H1 (cell line): Measurements from ENCODE around the gene TAMM41. TPM values are rescaled to one million over a fixed set of nuclear protein-coding genes. Genes with fewer than 3 reads are reported as not detected.

Experiments used
- CTCF ChIA-PET: fragments of 300-600 bp; sonication (Branson Sonifier 250); formaldehyde crosslinking; loops from one replicate; lab custom pipeline; 2021; ENCODE audit not compliant: partially characterized antibody; lab: Charles Lee
- POLR2A ChIA-PET: fragments of 300-600 bp; sonication (Branson Sonifier 250); formaldehyde crosslinking; loops from one replicate; lab custom pipeline; 2021; ENCODE audit warnings: inconsistent platforms; ENCODE audit not compliant: partially characterized antibody; lab: Charles Lee
- DNase-seq, 2 experiments: peaks; one replicate each; pipeline versions ENCODE4 v3.0.0 to v3.0.0-alpha.2; 2010 to 2022; ENCODE audit warnings: low spot score in 2 of 2, low read depth in 1 of 2, mixed read lengths in 1 of 2
- FAIRE-seq: peaks from 2 replicates; lab custom pipeline; 2011; peaks lifted over from hg19 to GRCh38; lab: Jason Lieb, UNC
- H2AFZ ChIP-seq: 2 replicates; pipeline ENCODE4 v1.8.1; 2012; ENCODE audit warnings: low read length, inconsistent platforms
- H2AK5ac ChIP-seq: 2 replicates; pipeline ENCODE4 v1.6.1; 2013; ENCODE audit warnings: low read depth, low read length
- H2BK120ac ChIP-seq: replicated peaks from 2 replicates; pipeline ENCODE3; 2013; ENCODE audit warnings: low read depth, low read length, inconsistent platforms
- H2BK12ac ChIP-seq: 2 replicates; pipeline ENCODE4 v1.6.1; 2013; ENCODE audit warnings: low read depth, low read length
- H2BK15ac ChIP-seq: 2 replicates; pipeline ENCODE4 v1.6.1; 2013; ENCODE audit warnings: low read length
- H2BK20ac ChIP-seq: 2 replicates; pipeline ENCODE4 v1.6.1; 2013; ENCODE audit warnings: low read length
- H2BK5ac ChIP-seq: 2 replicates; pipeline ENCODE4 v1.6.1; 2013; ENCODE audit warnings: low read depth, low read length
- H3K14ac ChIP-seq: 2 replicates; pipeline ENCODE4 v1.6.1; 2013; ENCODE audit warnings: inconsistent platforms; ENCODE audit not compliant: insufficient read length
- H3K18ac ChIP-seq: 2 replicates; pipeline ENCODE4 v1.6.1; 2013; ENCODE audit warnings: low read length; ENCODE audit errors: extremely low read depth
- H3K23ac ChIP-seq: 2 replicates; pipeline ENCODE4 v1.6.1; 2013; ENCODE audit warnings: inconsistent platforms; ENCODE audit not compliant: insufficient read length
- H3K23me2 ChIP-seq: 2 replicates; pipeline ENCODE4 v1.6.1; 2013; ENCODE audit warnings: low read depth, low read length
- H3K27ac ChIP-seq: 2 replicates; pipeline ENCODE4 v1.6.1; 2011; ENCODE audit warnings: low read depth, low read length, inconsistent platforms
- H3K27me3 ChIP-seq, 4 experiments: replicated peaks in 1 of 4; 1 replicate in 1 of 4; 2 replicates in 3 of 4; pipeline versions ENCODE4 v1.6.1 to v1.8.1; 2011 to 2013; ENCODE audit warnings: low read length in 3 of 4, mild to moderate bottlenecking in 3 of 4, inconsistent platforms in 2 of 4, mixed read lengths in 2 of 4, moderate library complexity in 1 of 4; ENCODE audit not compliant: control insufficient read depth in 3 of 4, insufficient read depth in 3 of 4; ENCODE audit errors: extremely low read depth in 1 of 4
- H3K36me3 ChIP-seq, 4 experiments: 2 replicates each; pipeline versions ENCODE4 v1.6.1 to v1.8.1; 2011 to 2013; ENCODE audit warnings: mild to moderate bottlenecking in 4 of 4, low read length in 3 of 4, moderate library complexity in 2 of 4, control low read depth in 1 of 4, inconsistent platforms in 1 of 4; ENCODE audit not compliant: insufficient read depth in 4 of 4, control insufficient read depth in 2 of 4
- H3K4ac ChIP-seq: replicated peaks from 2 replicates; pipeline ENCODE3; 2013; ENCODE audit warnings: low read length, low read depth, mixed read lengths, inconsistent platforms; ENCODE audit not compliant: insufficient read length
- H3K4me1 ChIP-seq, 4 experiments: replicated peaks in 1 of 4; 1 replicate in 1 of 4; 2 replicates in 3 of 4; pipeline versions ENCODE4 v1.6.1 to v1.8.1; 2011 to 2013; ENCODE audit warnings: low read length in 3 of 4, inconsistent platforms in 2 of 4, mixed read lengths in 1 of 4; ENCODE audit not compliant: insufficient read depth in 4 of 4, control insufficient read depth in 3 of 4
- H3K4me2 ChIP-seq, 2 experiments: 2 replicates each; pipeline versions ENCODE4 v1.6.1 to v1.8.1; 2011 to 2013; ENCODE audit warnings: low read depth in 2 of 2, low read length in 2 of 2, control low read depth in 1 of 2, inconsistent platforms in 1 of 2, mild to moderate bottlenecking in 1 of 2; ENCODE audit not compliant: insufficient read depth in 1 of 2
- H3K4me3 ChIP-seq, 4 experiments: fragments of 200-600, 300-600 bp in 1 of 4; sonication (generic), shearing (Covaris generic), sonication (Bioruptor Twin) in 1 of 4; 2 replicates each; pipeline versions ENCODE4 v1.5.1 to v1.8.1; 2011 to 2016; ENCODE audit warnings: low read length in 4 of 4, low read depth in 3 of 4, control low read depth in 2 of 4, inconsistent platforms in 2 of 4, mild to moderate bottlenecking in 2 of 4, mixed read lengths in 1 of 4, moderate library complexity in 1 of 4; ENCODE audit not compliant: insufficient read depth in 2 of 4; ENCODE audit errors: extremely low read depth in 1 of 4
- H3K56ac ChIP-seq: replicated peaks from 2 replicates; pipeline ENCODE3; 2013; ENCODE audit warnings: low read depth, mild to moderate bottlenecking, mixed read lengths, low read length, inconsistent platforms; ENCODE audit not compliant: insufficient read length
- H3K79me1 ChIP-seq: 2 replicates; pipeline ENCODE4 v1.6.1; 2013; ENCODE audit warnings: low read depth, low read length, control low read depth
- H3K79me2 ChIP-seq, 2 experiments: 2 replicates each; pipeline versions ENCODE4 v1.6.1 to v1.8.1; 2012 to 2013; ENCODE audit warnings: low read length in 2 of 2, mild to moderate bottlenecking in 2 of 2, inconsistent platforms in 1 of 2; ENCODE audit not compliant: insufficient read depth in 2 of 2, control insufficient read depth in 1 of 2
- H3K9ac ChIP-seq, 4 experiments: replicated peaks in 1 of 4; 1 replicate in 1 of 4; 2 replicates in 3 of 4; pipeline versions ENCODE4 v1.6.1 to v1.8.1; 2011 to 2013; ENCODE audit warnings: low read depth in 3 of 4, low read length in 3 of 4, control low read depth in 2 of 4, mild to moderate bottlenecking in 2 of 4, moderate library complexity in 2 of 4, inconsistent platforms in 1 of 4; ENCODE audit errors: extremely low read depth in 1 of 4
- H3K9me3 ChIP-seq, 2 experiments: 2 replicates each; pipeline versions ENCODE4 v1.6.1 to v1.8.1; 2012 to 2013; ENCODE audit warnings: mild to moderate bottlenecking in 2 of 2, moderate library complexity in 2 of 2, control low read depth in 1 of 2, inconsistent platforms in 1 of 2, low read depth in 1 of 2, low read length in 1 of 2, mixed read lengths in 1 of 2; ENCODE audit not compliant: insufficient read depth in 2 of 2
- H4K20me1 ChIP-seq, 2 experiments: replicated peaks in 1 of 2; 2 replicates each; pipeline versions ENCODE3 to v1.8.1; 2011 to 2013; ENCODE audit warnings: inconsistent platforms in 2 of 2, low read length in 2 of 2, mild to moderate bottlenecking in 1 of 2; ENCODE audit not compliant: insufficient read depth in 2 of 2, control insufficient read depth in 1 of 2
- H4K5ac ChIP-seq: 2 replicates; pipeline ENCODE4 v1.6.1; 2013; ENCODE audit warnings: low read length, low read depth, mixed read lengths, inconsistent platforms; ENCODE audit not compliant: insufficient read length
- H4K8ac ChIP-seq: 2 replicates; pipeline ENCODE4 v1.8.0; 2013; ENCODE audit warnings: mild to moderate bottlenecking, moderate library complexity, low read length, inconsistent platforms; ENCODE audit not compliant: insufficient read depth; ENCODE audit errors: extremely low read depth
- H4K91ac ChIP-seq: replicated peaks from 2 replicates; pipeline ENCODE3; 2013; ENCODE audit warnings: low read length, mixed read lengths, inconsistent platforms; ENCODE audit not compliant: insufficient read length
- BACH1 ChIP-seq: IDR thresholded peaks from 2 replicates; pipeline ENCODE4 v1.6.1; 2012; ENCODE audit warnings: low read length, improper control_type of control experiment
- CREB1 ChIP-seq: IDR thresholded peaks from 2 replicates; pipeline ENCODE4 v1.6.1; 2012; ENCODE audit warnings: inconsistent platforms
- EGR1 ChIP-seq: IDR thresholded peaks from 2 replicates; pipeline ENCODE4 v1.6.1; 2011; ENCODE audit warnings: low read depth, low read length, borderline replicate concordance
- HDAC2 ChIP-seq, 2 experiments: fragments of 300-600 bp in 1 of 2; sonication (generic) in 1 of 2; IDR thresholded peaks; 2 replicates each; pipeline ENCODE4 v1.6.1; 2011 to 2012; ENCODE audit warnings: low read depth in 2 of 2, low read length in 2 of 2, mild to moderate bottlenecking in 2 of 2, moderate library complexity in 2 of 2, borderline replicate concordance in 1 of 2, inconsistent platforms in 1 of 2
- NRF1 ChIP-seq: IDR thresholded peaks from 2 replicates; pipeline ENCODE4 v1.6.1; 2011; ENCODE audit warnings: mild to moderate bottlenecking, low read depth, low read length, improper control_type of control experiment
- POLR2A ChIP-seq, 2 experiments: IDR thresholded peaks; 1 replicate in 1 of 2; 2 replicates in 1 of 2; pipeline ENCODE4 v1.6.1; 2011; ENCODE audit warnings: low read depth in 2 of 2, low read length in 2 of 2, mild to moderate bottlenecking in 2 of 2; ENCODE audit errors: control extremely low read depth in 1 of 2
- RNF2 ChIP-seq: fragments of 200-900, 300-1000 bp; sonication (generic); IDR thresholded peaks from 2 replicates; pipeline ENCODE4 v1.7.1; 2016; ENCODE audit warnings: borderline replicate concordance, low read depth, mild to moderate bottlenecking, antibody characterized with exemption, low read length; ENCODE audit not compliant: poor library complexity, severe bottlenecking; ENCODE audit errors: missing control alignments
- RXRA ChIP-seq: IDR thresholded peaks from 2 replicates; pipeline ENCODE4 v1.6.1; 2011; ENCODE audit warnings: low read depth, mild to moderate bottlenecking, low read length, moderate library complexity; ENCODE audit not compliant: insufficient read depth
- SAP30 ChIP-seq: fragments of 300-600 bp; sonication (generic); IDR thresholded peaks from 2 replicates; pipeline ENCODE4 v1.7.1; 2012; ENCODE audit warnings: low read length, moderate library complexity, mild to moderate bottlenecking, inconsistent platforms; ENCODE audit not compliant: insufficient read depth, insufficient replicate concordance
- SIN3A ChIP-seq, 2 experiments: IDR thresholded peaks in 1 of 2; conservative IDR thresholded peaks in 1 of 2; 2 replicates each; pipeline ENCODE4 v1.6.1; 2011 to 2012; ENCODE audit warnings: low read length in 2 of 2, improper control_type of control experiment in 1 of 2, low read depth in 1 of 2, mild to moderate bottlenecking in 1 of 2
- SIRT6 ChIP-seq: IDR thresholded peaks from one replicate; pipeline ENCODE4 v1.7.1; 2012; ENCODE audit warnings: low read length, inconsistent platforms
- SP4 ChIP-seq: IDR thresholded peaks from 2 replicates; pipeline ENCODE4 v1.6.1; 2012; ENCODE audit warnings: low read length, inconsistent platforms
- TAF1 ChIP-seq: IDR thresholded peaks from 2 replicates; pipeline ENCODE4 v1.6.1; 2011; ENCODE audit warnings: mild to moderate bottlenecking, low read depth, low read length
- YY1 ChIP-seq: IDR thresholded peaks from 2 replicates; pipeline ENCODE4 v1.6.1; 2011; ENCODE audit warnings: low read depth, mild to moderate bottlenecking, low read length
- ZNF274 ChIP-seq: IDR thresholded peaks from 2 replicates; pipeline ENCODE4 v1.7.0; 2012; ENCODE audit warnings: low read length, borderline replicate concordance; ENCODE audit errors: extremely low read depth
- WGBS, 2 experiments: shearing (Covaris generic) in 1 of 2; methylation state at CpG; one replicate each; pipeline versions ENCODE4 v1.1.6 to v1.1.7; 2013 to 2015; ENCODE audit warnings: low lambda C conversion rate in 2 of 2, mixed read lengths in 2 of 2, inconsistent platforms in 1 of 2, low coverage in 1 of 2, missing lambda C conversion rate in 1 of 2; ENCODE audit not compliant: insufficient replicate concordance in 2 of 2, insufficient coverage in 1 of 2, insufficient read length in 1 of 2; ENCODE audit errors: extremely low coverage in 1 of 2, missing lambda C conversion rate in 1 of 2; 5-methylcytosine and 5-hydroxymethylcytosine counted together
- polyA plus RNA-seq, 7 experiments: library from polyadenylated mRNA; depleted of rRNA in 3 of 7; stranded (reverse) in 5 of 7; unstranded in 2 of 7; fragments of >200 nt in 5 of 7; fragments of 200-250 nt in 2 of 7; gene quantifications; 1 replicate in 5 of 7; 2 replicates in 1 of 7; 4 replicates in 1 of 7; pipeline versions ENCODE4 v1.2.1 to v1.2.3, GENCODE V29; 2011 to 2013; ENCODE audit warnings: missing spikeins in 2 of 7, mixed read lengths in 2 of 7
- total RNA-seq: library from RNA; stranded (reverse); fragmentation: NEBNext Ultra II Directional; extraction: Animal tissue kit (Norgen Biotek cat#: 25700); gene quantifications from 2 replicates; pipeline ENCODE4 v1.2.1, GENCODE V29; 2021

TAMM41 gene
- total and polyA plus RNA-seq, 2 of the 8 experiments (the other 6 are each of a cell fraction or from before 2014, with no cell fraction given), result 16.9 to 22.5 TPM

- no peak overlapping the region for H3K4ac ChIP-seq
- H3K9me3 ChIP-seq, result peaks cover 0 to 4% of the 10 kb centered on the region in 2 experiments; a peak in 1 of 4 replicates
- no peak overlapping the region for H3K4me3 ChIP-seq
- ChIA-PET CTCF (interaction anchor here (0.5 to 1.2 kb wide), 3 partner anchors 143 to 626 kb away, joined by 3 to 4 read pairs (median 3); no protein-coding TSS in a partner anchor), POLR2A (no interaction called here)
- peaks cover 0 to 2% (median 0%) of the 10 kb centered on the region in 4 experiments; a peak in 1 of 7 replicates for H3K27me3 ChIP-seq
- no peak for DNase-seq
- FAIRE-seq, result no peak
- no peak overlapping the region for H4K5ac ChIP-seq
- H2BK12ac ChIP-seq, result no peak overlapping the region
- no peaks in the 10 kb centered on the region for H3K36me3 ChIP-seq
- no peak overlapping the region for H2AK5ac ChIP-seq
- H3K27ac ChIP-seq, result no peak overlapping the region
- no peaks in the 10 kb centered on the region for H3K23me2 ChIP-seq
- H2BK120ac ChIP-seq, result no peak overlapping the region
- no peak overlapping the region for H3K9ac ChIP-seq
- no peaks in the 10 kb centered on the region for H3K4me1 ChIP-seq
- no peak overlapping the region for H3K18ac ChIP-seq
- no peak overlapping the region for H3K56ac ChIP-seq
- H2BK15ac ChIP-seq, result no peak overlapping the region
- no peak overlapping the region for H4K8ac ChIP-seq
- WGBS, 2 experiments, result 82% methylated on average over 5 of the region's 5 CpGs; no CpG with 5 or more reads in 1 of the 2 experiments
- no peak overlapping the region for H4K91ac ChIP-seq
- no peak overlapping the region for H2AFZ ChIP-seq
- no peak overlapping the region for H3K23ac ChIP-seq
- no peaks in the 10 kb centered on the region for H3K79me1 ChIP-seq
- no peak overlapping the region for H2BK20ac ChIP-seq
- H2BK5ac ChIP-seq, result no peak overlapping the region
- no peaks in the 10 kb centered on the region for H4K20me1 ChIP-seq
- no peaks in the 10 kb centered on the region for H3K79me2 ChIP-seq
- H3K14ac ChIP-seq, result no peak overlapping the region
- H3K4me2 ChIP-seq, result no peak overlapping the region
- TF ChIP-seq SAP30 (no peak), POLR2A (IDR thresholded peaks at IDR 0.05; ENCODE audit: control extremely low read depth in 1 of 2, low read depth in 2 of 2, low read length in 2 of 2) (no peak), SIN3A (conservative IDR thresholded peaks at IDR 0.05 in 1 of 2, IDR thresholded peaks at IDR 0.05 in 1 of 2; ENCODE audit: low read depth in 1 of 2, low read length in 2 of 2) (no peak), SIRT6 (no peak), BACH1 (no peak), RXRA (no peak), CREB1 (no peak), EGR1 (no peak), SP4 (no peak), ZNF274 (no peak), TAF1 (no peak), HDAC2 (IDR thresholded peaks at IDR 0.05; ENCODE audit: borderline replicate concordance in 1 of 2, low read depth in 2 of 2, low read length in 2 of 2) (no peak), NRF1 (no peak), RNF2 (no peak), YY1 (no peak)
Observed at GRCh38 chr3:11853450-11853849, 6.8 kb upstream of the TAMM41 start.
